Fibroblast of mammary gland (primary cell): ENCODE measurements around the gene KLF12.

Experiments used
- DNase-seq: peaks from one replicate; pipeline ENCODE4 v3.0.0-alpha.2; 2010; ENCODE audit warnings: low read depth
- H3K4me3 ChIP-seq: 2 replicates; pipeline ENCODE4 v1.5.1; 2011; ENCODE audit warnings: low read depth, mild to moderate bottlenecking, low read length, moderate library complexity; ENCODE audit not compliant: control insufficient read depth
- TF ChIP-seq, protein P1 (sequence below): conservative IDR thresholded peaks from 2 replicates; pipeline ENCODE4 v1.5.1; 2011; ENCODE audit warnings: low read depth, low read length, inconsistent platforms; ENCODE audit not compliant: control insufficient read depth, insufficient read depth

Gene KLF12

DNA sequence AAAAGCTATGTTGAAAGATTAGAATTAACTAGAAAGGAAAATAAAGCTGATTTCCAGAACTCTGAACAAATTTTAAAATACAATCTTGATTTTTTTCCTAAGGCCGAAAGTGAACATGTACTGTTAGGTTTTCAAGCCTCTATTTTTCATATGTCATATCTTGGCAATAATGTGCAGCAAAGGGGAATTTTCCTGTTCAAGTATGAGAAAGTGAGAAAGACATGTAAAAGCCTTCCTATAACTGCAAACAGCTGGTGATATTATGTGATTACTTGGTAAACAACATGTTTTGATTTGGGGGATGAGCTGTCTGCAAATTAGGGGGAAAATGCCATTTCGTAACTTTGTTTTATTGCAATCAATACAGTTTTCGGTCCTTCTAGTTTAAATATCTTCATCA lies 4.0 kb upstream of the KLF12 start:
- TF ChIP-seq, protein P1, sequence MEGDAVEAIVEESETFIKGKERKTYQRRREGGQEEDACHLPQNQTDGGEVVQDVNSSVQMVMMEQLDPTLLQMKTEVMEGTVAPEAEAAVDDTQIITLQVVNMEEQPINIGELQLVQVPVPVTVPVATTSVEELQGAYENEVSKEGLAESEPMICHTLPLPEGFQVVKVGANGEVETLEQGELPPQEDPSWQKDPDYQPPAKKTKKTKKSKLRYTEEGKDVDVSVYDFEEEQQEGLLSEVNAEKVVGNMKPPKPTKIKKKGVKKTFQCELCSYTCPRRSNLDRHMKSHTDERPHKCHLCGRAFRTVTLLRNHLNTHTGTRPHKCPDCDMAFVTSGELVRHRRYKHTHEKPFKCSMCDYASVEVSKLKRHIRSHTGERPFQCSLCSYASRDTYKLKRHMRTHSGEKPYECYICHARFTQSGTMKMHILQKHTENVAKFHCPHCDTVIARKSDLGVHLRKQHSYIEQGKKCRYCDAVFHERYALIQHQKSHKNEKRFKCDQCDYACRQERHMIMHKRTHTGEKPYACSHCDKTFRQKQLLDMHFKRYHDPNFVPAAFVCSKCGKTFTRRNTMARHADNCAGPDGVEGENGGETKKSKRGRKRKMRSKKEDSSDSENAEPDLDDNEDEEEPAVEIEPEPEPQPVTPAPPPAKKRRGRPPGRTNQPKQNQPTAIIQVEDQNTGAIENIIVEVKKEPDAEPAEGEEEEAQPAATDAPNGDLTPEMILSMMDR = no peak

DNA sequence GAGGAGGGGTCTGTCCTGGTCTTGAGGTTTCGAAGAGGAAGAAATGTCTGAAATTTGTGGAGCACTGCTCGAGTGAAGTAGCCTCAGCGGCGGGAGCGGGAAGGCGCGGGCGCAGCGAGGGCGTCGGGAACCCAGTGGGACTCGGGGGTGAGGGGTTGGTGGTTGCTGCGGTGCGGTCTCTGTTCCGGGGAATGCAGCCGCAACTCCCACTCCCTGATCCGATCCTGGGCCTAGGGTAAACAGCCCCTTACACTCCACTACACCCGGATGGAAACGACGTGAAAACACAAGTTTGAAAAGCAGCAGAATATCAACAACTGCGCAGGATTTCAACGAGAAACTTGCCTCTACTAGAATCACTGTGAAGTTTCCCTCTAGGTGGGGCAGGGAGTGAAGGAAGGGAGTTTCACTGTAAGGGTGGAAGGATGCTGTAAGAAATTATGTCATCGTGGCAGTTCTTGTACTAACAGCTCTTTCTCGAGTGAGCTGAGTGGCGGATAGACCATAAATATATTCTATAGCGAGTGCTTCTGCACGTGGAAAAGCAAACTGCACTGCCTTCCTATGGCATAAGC lies 2.0 kb upstream of the KLF12 start:
- DNase-seq = peak; percentile 53

More for the DNA sequence above, 4.0 kb upstream of the KLF12 start:
- DNase-seq = no peak
- no peak overlapping the region for H3K4me3 ChIP-seq

DNA sequence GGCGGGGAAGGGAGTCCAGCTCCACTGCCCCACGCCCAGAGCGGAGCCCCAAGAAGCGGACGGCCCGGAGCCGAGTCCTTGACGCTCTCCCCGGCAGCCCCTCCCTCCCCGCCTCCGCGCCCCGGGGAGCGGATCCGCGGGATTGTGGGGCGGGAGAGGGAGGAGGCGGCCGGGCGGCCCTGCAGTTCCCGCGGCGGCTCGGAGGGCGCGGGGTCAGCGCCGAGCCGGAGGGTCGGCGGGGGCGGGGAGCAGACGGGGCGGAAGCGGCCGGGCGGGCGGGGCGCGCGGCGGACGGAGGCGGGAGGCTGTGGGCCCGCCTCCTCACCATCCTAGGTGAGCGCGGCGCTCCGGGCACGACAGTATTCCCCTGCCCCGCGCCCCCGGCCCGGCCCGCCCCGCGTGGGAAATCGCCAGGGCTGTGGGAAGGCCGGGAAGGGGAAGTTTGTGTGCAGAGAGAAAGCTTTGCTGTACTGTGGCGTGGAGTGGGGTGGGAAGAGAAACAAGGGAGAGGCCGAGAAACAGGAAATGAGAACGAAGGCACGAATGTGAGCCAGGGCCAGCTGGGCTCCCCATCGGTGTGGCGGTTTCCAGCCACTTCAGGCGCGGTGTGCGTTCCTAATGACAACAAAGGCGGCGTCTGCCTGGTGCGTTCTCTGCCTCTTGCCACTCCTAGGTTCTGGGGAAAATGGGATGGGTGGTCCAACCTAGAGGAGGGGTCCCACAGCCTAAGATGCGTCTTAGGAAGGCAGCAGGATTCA lies 1.3 kb upstream of the KLF12 start:
- peak; percentile 66 for DNase-seq
- TF ChIP-seq, protein P1 = no peak
- H3K4me3 ChIP-seq = peak overlapping the region; percentile 88

More for the DNA sequence above, 2.0 kb upstream of the KLF12 start:
- peak overlapping the region; percentile 69 for H3K4me3 ChIP-seq
- TF ChIP-seq, protein P1 = no peak

DNA sequence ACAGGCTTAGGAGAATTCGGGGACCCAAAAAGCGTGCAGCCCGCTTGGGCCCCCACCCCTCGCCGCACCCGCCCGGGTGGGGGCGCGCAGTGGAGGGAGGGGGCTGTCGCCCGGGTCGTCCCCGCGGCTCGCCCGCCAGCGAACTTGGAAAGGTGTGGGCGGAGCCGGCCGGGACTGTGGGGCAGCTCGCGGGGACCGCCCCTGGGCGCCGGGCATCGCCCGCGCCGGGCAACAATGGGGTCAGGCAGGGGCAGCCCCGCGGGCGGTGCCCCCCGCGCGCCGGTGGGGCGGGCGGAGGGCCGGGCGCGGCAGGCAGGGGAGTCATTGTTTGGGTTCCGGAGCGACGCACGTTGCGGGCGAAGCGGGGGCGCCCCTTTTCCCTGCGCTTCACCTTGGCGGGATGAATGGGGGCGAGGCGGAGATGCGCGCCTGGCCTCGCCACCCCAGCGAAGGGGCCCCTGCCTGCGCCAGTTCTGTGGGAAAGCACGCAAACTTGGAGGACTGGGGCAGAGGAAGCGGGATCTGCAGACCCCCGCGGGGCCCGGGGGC lies 647 bp upstream of the KLF12 start:
- peak overlapping the region; percentile 88 for H3K4me3 ChIP-seq
- TF ChIP-seq, protein P1 = no peak
- no peak for DNase-seq

DNA sequence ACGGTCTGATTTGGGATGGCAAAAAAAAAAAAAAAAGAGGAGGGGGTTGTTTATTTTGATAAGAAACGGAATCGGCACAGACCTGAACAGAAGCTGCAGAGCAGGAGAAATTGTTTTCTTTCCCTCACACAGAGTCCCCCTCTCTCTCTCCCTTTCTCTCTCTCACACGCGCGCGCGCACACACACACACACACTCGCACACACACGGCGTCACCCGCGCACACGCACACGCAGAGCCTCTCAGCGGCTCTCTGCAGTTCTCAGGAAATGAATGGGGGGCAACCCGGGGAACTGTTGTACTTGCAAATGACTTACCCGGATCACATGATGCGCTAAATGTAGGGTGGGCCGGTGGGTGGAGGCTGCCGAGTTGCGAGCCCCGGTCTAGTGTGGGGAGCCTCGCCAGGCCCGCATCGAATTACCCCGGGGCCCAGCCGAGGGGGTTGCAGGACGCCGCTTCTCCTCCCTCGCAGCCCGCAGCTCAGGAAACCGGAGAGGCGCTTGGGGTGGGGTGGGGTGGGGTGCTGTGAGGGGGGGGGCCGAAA lies 475 bp downstream of the KLF12 start:
- H3K4me3 ChIP-seq = peak overlapping the region; percentile 88
- TF ChIP-seq, protein P1 = no peak
- peak; percentile 94 for DNase-seq

DNA sequence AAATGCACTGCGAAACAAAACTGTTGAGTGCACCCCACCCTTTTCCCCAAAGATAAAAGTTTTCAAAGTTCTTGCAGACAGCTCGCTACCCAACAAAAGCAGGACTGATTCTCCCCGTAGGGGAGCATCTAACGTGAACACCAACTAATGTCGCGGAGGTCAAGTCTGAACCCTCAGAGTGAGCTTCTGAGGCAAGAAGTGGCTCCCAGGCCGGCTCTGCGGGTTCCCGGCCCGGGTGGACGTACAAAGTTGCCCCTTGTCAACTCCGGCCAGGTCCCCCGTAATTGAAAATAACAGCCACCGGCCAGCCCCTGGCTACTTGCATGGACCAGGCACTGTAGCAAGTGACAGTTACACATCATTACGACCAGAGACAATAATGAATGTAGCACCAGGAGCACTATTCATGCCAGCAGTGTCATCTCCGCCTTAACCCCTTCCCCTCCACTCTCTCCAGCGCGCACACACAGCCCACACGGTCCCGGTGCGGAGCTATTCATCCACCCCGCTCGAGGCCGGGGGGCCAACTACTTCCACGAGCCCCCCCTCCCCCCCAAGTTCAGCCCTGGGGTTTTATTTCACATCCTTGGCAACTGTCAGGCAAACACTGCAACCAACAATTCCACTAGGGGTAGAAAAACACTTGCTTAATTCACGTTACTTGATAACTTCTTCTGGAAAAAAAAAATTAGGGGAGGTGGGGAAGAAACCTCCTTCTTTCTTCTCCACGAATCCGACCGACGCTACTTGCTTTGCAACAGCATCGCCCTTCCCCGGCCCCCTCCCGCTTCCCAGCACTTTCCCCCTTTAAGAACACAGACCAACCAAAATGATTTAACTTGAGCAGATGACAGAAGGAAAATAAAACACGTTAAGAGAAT lies 1.2 kb downstream of the KLF12 start:
- TF ChIP-seq, protein P1 = no peak
- no peak for DNase-seq
- peak overlapping the region; percentile 88 for H3K4me3 ChIP-seq
